CD4-positive, alpha-beta T cell treated with Interleukin-10 for 1 hour (primary cell): Measurements from ENCODE around the gene CDPF1.
A peak's percentile ranks its signal among the peaks of the same experiment; 100 is the strongest.
"Not testable (repeated sequence)": the region's sequence is repeated elsewhere in the genome, so short reads cannot be mapped to it uniquely, and the experiment has no call there.

Experiments
- DNase-seq: peaks from one replicate; pipeline ENCODE4 v3.0.0-alpha.2; 2020

Gene CDPF1

DNA sequence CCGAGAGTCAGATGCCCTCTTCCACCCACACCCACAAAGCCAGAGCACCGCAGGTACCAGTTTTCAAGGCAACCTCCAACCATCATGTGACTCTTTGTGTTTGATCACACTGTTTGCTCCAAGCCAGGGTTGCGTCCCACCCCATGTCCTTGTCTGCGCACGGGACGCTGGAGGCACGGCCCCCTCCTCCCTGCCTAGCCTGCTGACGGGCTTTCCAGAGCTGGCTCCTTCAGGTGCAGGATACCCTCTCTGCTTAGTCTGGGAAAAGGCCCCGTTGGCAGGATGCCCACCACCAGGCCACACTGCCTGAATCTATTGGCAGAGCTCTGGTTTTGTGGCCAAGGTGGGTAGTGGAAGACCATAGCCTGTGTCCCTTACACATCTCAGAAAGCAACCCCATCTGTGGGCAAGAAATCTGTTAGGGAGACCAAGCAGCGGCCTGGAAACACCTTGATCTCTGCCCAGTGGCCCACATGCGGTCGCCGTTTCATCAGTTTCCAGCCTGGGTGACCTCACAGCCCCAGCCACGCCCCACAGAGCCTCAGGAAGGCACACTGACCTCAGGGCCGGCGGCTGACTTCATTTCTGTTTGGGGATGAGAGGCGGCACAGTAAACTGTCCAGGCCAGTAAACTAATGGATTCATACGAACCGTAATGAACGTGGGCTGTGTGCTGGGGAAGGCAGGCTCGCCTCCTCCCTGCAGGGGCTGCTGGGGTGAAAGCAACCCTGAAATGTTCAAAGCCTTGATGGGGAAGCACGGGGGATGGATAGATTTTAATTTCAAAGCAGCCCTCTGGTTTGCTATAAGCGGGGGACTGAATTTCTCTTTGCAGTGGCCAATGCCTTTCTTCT, 25.8 kb downstream of the CDPF1 start:
- DNase-seq: no peak

DNA sequence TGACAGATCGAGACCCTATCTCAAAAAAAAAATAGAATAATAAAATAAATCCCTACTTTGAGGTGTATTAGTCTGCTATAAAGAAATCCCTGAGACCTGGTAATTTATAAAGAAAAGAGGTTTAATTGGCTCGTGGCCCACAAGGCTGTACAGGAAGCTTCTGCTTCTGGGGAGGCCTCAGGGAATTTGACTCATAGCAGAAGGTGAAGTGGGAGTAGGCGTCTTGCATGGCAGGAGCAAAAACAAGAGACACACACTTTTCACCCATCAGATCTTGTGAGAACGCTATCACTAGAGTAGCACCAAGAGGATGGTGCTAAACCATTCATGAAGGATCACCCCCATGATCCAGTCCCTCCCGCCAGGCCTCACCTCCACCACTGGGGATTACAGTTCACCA, 29.2 kb downstream of the CDPF1 start:
- no peak for DNase-seq

DNA sequence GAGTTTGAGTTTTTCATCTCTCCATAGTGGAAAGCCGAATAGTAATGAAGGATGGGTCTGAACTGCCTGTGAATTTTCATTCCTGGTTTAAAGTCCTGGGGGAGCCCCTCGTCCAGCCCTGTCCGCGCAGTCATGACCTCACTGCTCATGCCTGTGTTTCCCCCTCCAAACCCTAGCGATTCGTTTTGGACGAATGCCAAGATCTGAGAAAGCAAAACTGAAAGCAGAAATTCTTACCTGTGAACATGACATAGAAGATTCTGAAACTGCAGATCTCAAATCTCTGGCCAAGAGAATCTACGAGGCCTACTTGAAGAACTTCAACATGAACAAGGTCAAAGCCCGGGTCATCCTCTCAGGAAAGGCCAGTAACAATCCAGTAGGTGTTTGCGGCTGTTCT, 30.5 kb downstream of the CDPF1 start:
- peak; percentile 27 for DNase-seq

DNA sequence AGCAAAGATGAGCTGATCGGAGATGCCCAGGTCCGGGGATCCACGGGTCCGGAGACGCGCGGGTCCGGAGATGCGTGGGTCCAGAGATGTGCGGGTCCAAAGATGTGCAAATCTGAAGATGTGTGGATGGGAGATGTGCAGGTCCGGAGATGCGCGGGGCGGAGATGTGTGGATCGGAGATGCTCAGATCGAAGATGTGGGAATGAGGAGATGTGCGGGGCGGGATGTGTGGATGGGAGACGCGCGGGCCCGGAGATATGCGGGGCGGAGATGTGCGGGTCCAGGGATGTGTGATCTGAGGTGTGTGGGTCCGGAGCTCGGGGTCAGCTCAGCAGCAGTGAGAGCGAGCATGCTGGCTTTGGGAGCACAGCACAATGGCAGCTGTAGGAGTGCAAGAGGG, 35.5 kb downstream of the CDPF1 start:
- DNase-seq: no peak

DNA sequence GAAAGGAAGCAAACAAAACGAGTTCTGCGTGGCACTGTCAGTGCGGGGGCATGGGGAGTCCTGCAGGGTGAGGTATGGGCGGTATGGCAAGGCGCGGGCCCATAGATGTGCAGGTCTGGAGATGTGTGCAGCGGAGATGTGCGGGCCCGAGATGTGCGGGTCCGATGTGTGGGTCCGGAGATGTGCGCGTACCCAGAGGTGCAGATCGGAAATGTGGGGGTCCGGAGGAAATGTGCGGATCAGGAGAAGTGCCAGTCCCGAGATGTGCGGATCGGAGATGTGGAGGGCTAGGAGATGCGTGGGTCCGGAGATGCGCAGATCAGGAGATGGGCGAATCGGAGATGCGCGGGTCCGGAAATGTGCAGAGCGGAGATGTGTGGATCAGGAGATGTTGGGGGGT, 35.9 kb downstream of the CDPF1 start:
- no peak for DNase-seq

DNA sequence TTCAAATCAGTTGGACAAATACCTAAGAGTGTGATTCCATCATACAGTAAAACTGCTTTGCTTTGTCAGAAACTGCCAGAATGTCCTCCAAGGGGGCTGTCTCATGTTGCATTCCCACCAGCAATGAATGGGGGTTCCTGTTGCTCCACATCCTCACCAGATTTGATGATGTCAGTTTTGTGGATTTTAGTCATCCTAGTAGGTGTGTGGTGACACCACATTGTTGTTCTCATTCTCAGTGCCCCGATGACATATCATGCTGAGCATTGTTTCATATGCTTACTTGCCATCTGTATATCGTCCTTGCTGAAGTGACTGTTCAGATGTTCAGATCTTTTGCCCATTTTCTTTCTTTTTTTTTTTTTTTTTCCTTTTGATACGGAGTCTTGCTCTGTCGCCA, 37.0 kb downstream of the CDPF1 start:
- no peak for DNase-seq

DNA sequence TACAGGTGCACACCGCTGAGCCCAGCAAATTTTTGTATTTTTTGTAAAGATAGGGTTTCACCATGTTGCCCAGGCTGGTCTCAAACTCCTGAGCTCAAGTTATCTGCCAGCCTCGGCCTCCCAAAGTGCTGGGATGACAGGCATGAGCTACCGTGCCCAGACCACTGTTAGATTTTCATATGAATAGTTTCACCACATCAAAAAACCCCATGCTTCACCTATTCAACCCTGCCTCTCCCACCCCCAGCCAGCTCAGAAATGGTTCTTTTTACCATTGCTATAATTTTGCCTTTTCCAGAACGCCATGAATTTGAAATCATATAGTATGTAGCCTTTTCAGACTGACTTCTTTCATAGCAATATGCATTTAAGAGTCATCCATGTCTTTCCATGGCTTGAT, 37.9 kb downstream of the CDPF1 start:
- no peak for DNase-seq

DNA sequence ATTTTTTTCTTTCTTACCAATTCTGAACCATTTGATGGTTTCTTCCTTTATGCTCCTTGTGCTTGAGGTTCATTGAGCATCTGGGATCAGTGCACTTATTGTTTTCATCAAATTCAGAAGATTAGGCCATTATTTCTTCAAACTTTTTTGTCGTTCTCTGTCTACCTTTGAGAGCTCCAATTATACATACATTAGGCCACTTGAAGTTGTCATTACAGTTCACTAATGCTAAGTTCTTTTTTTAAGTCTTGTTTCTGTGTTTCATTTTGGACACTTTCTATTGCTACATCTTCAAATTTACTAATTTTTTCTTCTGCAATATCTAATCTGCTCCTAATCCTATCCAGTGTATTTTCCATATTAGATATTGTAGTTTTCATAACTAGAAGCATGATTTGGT, 40.8 kb downstream of the CDPF1 start:
- DNase-seq: no peak

DNA sequence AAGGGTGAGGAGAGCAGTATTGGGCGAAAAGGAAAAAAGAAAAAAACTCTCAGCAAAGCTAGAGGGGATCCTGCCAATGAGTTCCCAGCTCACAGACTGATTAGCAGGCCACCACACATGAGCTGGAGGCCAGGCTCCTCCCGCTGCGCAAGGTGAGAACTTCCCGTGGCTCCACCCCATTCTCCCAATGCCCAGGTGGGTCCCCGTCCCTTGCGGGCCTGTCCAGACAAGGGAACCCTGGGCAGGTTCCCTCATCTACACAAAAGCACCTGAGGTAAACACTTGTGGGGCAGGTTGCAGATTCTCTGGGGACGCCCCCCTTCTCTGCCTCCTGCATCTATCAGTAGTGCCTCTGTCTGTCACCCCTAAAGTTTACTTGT, 46.5 kb downstream of the CDPF1 start:
- DNase-seq: no peak

DNA sequence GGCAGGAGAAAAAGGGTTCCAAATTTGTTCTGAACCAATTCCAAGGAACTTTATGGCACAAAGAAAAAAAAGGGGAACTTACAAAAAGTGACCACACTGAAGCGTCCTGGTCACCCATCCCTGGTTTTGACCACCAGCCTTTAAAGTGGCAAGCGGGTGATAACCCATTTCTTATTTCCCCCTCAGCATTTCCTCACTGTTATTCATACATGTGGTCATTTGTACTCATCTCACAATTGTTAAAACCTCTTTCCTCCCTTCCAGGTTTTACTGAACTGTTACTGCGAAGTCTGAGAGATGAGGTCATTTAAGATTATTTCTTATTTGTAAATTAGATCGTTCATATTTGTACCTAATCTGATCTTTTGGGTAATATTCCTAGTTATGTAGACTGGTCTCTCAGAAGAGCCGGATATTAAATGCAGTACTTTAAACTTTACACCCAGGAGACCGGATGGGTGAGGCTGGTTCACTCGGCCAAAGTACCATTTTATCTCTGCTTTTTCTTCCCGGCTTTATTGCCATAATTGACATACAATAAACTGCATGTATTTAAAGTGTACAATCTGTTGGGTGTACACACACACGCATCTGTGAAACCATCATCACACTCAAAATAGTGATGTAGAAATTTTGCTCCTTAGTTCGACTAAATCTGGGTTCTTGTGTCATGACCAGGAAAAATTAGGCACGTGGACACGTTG, 47.0 kb downstream of the CDPF1 start:
- no peak for DNase-seq

DNA sequence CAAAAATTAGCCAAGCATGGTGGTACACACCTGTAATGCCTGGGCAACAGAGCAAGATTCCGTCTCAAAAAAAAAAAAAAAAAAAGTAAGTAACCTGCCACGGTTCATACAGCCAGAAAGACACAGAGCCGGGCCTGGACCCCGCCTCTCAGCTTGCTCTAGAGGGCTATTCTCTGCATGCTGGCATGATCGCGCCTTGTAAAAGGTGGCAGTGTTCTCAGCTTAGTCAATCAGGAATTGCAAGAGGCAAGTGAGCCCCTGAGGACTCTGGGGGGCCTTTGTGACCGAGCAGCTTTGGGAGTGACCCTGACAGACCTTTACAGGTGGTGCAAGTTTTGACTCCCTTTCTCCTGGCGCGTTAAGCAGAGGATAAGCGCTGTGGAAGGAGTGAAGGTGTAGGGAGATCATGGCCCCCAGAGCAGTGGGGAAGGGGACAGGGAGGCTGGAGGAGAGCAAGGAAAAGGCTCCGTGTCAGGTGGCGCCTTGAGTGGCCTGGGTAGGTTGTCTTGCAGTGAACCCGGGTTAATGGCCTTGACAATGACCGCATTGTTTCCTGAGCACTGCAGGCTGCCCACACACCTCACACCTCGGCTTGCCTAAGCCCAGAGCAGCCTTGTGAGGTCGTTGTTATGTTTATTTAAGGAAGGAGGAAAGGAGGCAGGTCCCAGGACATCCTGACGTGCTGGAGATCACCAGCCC, 48.9 kb downstream of the CDPF1 start:
- DNase-seq: no peak

DNA sequence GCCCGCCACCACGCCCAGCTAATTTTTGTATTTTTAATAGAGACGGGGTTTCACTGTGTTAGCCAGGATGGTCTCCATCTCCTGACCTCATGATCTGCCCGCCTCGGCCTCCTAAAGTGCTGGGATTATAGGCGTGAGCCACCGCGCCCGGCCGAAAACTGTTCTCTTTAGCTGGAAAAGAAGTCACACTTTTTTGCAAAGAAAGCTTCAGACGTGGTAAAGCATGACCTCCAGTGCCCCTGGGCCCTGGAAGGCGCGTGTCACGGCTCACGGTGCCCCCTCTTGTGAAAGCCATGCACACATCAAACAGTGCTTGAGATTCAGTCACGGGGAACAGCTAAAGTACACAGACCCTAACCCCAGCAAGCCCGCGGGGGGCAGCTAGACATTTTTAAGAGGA, 51.3 kb downstream of the CDPF1 start:
- DNase-seq: not testable (repeated sequence)

DNA sequence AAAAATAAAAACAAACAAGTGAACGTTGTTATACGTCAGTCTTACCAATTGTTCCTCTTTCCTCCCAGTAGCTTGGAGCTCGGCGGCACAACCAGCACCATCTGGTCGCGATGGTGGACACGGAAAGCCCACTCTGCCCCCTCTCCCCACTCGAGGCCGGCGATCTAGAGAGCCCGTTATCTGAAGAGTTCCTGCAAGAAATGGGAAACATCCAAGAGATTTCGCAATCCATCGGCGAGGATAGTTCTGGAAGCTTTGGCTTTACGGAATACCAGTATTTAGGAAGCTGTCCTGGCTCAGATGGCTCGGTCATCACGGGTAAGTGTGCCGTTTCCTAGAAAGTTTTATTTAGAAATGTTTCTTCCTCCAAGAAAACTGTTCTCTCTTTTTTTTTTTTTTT, 51.8 kb downstream of the CDPF1 start:
- DNase-seq: no peak

DNA sequence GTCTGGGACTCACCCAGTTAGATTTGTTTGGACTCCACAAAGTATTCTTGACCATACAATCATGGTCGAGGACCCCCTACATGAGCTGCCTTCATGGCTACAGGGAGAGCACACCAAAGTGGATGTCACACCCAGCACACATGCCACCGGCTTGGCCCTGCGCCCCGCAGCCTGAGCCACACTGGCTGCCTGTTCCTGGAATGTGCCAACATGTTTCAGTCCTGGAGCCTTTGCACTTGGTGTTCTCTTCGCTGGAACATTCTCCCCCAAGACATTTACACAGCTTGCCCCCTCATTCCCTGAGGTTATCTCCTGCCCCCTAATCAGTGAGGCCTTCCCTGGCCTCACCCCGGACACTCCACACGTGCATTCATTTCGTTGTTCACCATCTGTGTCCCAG, 53.8 kb downstream of the CDPF1 start:
- no peak for DNase-seq

DNA sequence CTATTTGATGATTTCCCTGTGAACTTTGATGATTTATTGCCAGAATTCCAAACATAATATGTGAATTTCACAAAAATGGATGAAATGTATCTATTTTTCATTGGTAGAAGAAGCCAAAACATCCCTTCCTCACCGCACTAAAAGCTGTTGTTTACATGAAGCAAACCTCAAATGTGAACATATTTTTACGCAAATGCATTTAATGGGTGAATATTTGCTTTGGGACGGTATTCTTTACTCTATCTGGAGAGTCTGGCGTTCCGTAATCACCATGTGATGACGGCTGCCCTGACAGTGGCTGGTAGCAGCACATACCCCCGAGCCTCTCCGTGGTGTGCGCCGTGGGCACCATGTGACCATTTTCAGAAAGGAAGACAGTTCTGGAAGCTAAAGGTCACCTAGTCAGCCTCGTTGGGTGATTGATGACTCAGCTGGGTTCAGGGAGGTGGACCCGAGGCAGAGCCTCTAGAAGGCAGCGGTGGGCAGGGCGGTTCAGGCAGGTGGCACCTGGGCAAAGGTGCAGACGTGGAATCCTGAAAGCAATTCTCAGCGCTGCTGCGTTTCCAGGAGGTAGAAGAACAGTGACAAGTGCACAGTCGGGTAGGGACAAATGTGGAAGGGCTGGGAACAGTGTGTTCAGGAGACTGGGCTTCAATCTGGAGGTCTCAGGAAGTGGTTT, 54.5 kb downstream of the CDPF1 start:
- DNase-seq: no peak
